ENCODE data around the gene NMRAL1.

Gene NMRAL1

DNA sequence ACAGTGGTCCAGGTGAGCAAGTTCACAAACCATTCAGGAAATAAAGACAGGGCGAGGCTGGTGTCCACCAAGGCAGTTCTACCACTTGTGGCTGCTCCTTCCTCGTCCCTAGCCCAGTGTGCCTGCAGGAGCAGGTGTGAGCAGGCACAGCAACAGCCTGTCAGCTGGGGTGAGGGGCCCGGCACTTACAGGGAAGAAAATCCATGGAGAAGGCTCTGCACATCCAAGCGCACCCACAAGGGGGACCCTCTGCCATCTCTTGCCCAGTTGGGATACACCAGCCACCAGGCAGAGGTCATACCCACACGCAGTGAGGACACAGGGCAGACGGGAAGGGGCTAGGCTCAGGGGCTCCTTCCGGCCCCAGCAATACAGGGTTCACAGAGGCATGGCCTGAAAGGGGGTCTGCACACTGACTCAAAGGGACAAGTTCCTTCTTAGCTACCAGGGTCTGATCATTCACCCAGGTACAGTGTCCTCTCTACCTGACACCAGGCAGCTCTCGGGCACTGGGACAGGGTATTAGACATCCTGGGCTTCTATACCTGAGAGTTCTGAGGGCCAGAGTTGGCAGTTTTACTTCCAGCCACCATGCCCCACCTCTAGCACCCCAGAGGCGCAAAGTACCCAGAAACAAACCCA is 37.1 kb upstream of the NMRAL1 start (continued):
- no peak for TF ChIP-seq ZFP30 (CRISPR knock-in tag; IDR thresholded peaks at IDR 0.05)

DNA sequence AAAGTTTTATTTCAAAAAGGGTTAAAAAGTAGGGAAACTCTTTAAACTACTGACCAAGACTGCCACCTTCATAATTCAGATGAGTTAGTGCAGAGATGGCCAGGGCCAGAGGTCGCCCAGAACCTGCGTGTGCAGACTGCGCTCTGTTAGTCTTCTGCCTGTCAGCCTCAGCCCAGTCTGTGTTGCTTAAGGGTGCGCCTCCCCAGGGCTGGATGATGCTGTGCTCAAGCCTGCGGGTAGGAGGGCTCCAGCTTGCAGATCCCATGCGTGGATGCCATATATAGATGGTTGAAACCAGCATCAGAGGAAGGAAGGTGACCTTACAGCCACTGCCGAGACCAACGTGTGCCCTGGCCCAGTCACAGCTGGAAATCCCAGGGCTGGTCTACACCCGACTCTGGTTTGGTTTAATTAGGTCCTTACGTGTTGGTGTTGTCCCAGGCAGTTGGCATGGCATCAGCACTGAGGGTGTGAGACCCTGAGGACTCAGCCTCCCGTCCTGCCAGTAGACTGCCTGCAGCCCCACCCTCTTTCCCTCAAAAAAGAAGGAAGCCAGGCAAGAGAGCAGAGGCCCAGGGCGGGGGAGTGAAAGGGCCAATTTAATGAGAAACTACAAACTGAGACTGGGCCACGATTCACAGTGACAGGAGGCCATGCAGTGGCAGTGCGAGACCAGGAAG is 36.5 kb upstream of the NMRAL1 start:
- TF ChIP-seq OSR1 (CRISPR knock-in tag; IDR thresholded peaks at IDR 0.05) (no peak), TCF4 (CRISPR knock-in tag; IDR thresholded peaks at IDR 0.05; ENCODE audit: borderline replicate concordance) (no peak), PPARA (CRISPR knock-in tag; IDR thresholded peaks at IDR 0.05; ENCODE audit: borderline replicate concordance) (no peak)
- ATAC-seq: no peak

DNA sequence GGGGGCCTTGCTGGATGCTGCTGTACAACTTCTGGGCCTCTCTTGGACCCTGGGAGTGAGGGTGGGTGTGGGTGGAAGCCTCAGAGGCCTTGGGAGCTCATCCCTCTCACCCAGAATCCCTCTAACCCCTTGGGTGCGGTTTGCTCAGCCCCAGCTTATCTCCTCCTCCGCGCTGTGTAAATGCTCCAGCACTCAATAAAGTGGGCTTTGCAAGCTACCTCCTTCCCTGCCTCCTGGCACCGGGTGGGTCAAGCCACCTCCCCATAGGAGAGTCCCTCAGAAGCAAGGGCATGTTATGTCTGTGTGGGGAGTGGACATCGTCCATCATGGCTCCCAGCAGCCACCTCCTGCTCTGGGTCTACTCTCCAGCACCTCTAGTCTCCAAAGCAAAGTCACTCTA is 35.7 kb upstream of the NMRAL1 start:
- TF ChIP-seq CSDC2 (CRISPR knock-in tag; IDR thresholded peaks at IDR 0.05): no peak
- no peak for TF ChIP-seq PPARA (CRISPR knock-in tag; IDR thresholded peaks at IDR 0.05; ENCODE audit: borderline replicate concordance)
- TF ChIP-seq ESRRG (CRISPR knock-in tag; IDR thresholded peaks at IDR 0.05): no peak
- TF ChIP-seq TOX (CRISPR knock-in tag; IDR thresholded peaks at IDR 0.05; ENCODE audit: borderline replicate concordance): no peak
- no peak for TF ChIP-seq ZFP3 (CRISPR knock-in tag; IDR thresholded peaks at IDR 0.05)
- TF ChIP-seq, protein P1, sequence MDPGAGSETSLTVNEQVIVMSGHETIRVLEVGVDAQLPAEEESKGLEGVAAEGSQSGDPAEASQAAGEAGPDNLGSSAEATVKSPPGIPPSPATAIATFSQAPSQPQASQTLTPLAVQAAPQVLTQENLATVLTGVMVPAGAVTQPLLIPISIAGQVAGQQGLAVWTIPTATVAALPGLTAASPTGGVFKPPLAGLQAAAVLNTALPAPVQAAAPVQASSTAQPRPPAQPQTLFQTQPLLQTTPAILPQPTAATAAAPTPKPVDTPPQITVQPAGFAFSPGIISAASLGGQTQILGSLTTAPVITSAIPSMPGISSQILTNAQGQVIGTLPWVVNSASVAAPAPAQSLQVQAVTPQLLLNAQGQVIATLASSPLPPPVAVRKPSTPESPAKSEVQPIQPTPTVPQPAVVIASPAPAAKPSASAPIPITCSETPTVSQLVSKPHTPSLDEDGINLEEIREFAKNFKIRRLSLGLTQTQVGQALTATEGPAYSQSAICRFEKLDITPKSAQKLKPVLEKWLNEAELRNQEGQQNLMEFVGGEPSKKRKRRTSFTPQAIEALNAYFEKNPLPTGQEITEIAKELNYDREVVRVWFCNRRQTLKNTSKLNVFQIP (CRISPR knock-in tag; IDR thresholded peaks at IDR 0.05; ENCODE audit: borderline replicate concordance, low read depth): no peak
- no peak for TF ChIP-seq SNAI2 (CRISPR knock-in tag; IDR thresholded peaks at IDR 0.05)
- no peak for TF ChIP-seq GLIS3 (CRISPR knock-in tag; IDR thresholded peaks at IDR 0.05)
- TF ChIP-seq, protein P2, sequence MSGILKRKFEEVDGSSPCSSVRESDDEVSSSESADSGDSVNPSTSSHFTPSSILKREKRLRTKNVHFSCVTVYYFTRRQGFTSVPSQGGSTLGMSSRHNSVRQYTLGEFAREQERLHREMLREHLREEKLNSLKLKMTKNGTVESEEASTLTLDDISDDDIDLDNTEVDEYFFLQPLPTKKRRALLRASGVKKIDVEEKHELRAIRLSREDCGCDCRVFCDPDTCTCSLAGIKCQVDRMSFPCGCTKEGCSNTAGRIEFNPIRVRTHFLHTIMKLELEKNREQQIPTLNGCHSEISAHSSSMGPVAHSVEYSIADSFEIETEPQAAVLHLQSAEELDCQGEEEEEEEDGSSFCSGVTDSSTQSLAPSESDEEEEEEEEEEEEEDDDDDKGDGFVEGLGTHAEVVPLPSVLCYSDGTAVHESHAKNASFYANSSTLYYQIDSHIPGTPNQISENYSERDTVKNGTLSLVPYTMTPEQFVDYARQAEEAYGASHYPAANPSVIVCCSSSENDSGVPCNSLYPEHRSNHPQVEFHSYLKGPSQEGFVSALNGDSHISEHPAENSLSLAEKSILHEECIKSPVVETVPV (CRISPR knock-in tag; IDR thresholded peaks at IDR 0.05): no peak
- TF ChIP-seq, protein P3, sequence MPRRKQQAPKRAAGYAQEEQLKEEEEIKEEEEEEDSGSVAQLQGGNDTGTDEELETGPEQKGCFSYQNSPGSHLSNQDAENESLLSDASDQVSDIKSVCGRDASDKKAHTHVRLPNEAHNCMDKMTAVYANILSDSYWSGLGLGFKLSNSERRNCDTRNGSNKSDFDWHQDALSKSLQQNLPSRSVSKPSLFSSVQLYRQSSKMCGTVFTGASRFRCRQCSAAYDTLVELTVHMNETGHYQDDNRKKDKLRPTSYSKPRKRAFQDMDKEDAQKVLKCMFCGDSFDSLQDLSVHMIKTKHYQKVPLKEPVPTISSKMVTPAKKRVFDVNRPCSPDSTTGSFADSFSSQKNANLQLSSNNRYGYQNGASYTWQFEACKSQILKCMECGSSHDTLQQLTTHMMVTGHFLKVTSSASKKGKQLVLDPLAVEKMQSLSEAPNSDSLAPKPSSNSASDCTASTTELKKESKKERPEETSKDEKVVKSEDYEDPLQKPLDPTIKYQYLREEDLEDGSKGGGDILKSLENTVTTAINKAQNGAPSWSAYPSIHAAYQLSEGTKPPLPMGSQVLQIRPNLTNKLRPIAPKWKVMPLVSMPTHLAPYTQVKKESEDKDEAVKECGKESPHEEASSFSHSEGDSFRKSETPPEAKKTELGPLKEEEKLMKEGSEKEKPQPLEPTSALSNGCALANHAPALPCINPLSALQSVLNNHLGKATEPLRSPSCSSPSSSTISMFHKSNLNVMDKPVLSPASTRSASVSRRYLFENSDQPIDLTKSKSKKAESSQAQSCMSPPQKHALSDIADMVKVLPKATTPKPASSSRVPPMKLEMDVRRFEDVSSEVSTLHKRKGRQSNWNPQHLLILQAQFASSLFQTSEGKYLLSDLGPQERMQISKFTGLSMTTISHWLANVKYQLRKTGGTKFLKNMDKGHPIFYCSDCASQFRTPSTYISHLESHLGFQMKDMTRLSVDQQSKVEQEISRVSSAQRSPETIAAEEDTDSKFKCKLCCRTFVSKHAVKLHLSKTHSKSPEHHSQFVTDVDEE (CRISPR knock-in tag; IDR thresholded peaks at IDR 0.05): no peak
- TF ChIP-seq ZC3H10 (CRISPR knock-in tag; IDR thresholded peaks at IDR 0.05): no peak
- no peak for TF ChIP-seq ZNF70 (CRISPR knock-in tag; IDR thresholded peaks at IDR 0.05)
- TF ChIP-seq ARNTL (CRISPR knock-in tag; IDR thresholded peaks at IDR 0.05; ENCODE audit: borderline replicate concordance, low read depth): no peak
- TF ChIP-seq, protein P4, sequence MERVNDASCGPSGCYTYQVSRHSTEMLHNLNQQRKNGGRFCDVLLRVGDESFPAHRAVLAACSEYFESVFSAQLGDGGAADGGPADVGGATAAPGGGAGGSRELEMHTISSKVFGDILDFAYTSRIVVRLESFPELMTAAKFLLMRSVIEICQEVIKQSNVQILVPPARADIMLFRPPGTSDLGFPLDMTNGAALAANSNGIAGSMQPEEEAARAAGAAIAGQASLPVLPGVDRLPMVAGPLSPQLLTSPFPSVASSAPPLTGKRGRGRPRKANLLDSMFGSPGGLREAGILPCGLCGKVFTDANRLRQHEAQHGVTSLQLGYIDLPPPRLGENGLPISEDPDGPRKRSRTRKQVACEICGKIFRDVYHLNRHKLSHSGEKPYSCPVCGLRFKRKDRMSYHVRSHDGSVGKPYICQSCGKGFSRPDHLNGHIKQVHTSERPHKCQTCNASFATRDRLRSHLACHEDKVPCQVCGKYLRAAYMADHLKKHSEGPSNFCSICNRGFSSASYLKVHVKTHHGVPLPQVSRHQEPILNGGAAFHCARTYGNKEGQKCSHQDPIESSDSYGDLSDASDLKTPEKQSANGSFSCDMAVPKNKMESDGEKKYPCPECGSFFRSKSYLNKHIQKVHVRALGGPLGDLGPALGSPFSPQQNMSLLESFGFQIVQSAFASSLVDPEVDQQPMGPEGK (CRISPR knock-in tag; IDR thresholded peaks at IDR 0.05; ENCODE audit: borderline replicate concordance): no peak
- no peak for TF ChIP-seq OSR1 (CRISPR knock-in tag; IDR thresholded peaks at IDR 0.05)
- TF ChIP-seq ZFP30 (CRISPR knock-in tag; IDR thresholded peaks at IDR 0.05): no peak
- no peak for ATAC-seq

DNA sequence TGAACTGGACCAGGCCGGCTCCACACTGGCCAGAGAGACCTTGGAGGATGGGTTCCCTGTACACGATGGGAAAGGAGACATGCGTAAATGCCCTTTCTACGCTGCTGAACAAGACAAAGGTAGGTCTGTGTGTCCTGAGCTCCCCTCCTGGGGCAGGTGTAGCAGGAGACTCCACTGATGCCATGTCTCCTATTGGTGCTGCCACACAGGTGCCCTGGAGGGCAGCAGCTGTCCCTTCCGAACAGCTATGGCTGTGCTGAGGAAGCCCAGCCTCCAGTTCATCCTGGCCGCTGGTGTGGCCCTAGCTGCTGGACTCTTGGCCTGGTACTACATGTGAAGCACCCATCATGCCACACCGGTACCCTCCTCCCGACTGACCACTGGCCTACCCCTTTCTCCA is 35.0 kb upstream of the NMRAL1 start:
- ATAC-seq: no peak
- TF ChIP-seq BACH2 (CRISPR knock-in tag; IDR thresholded peaks at IDR 0.05; ENCODE audit: borderline replicate concordance): no peak
- TF ChIP-seq GLIS3 (CRISPR knock-in tag; IDR thresholded peaks at IDR 0.05): no peak
- TF ChIP-seq ESRRG (CRISPR knock-in tag; IDR thresholded peaks at IDR 0.05): no peak
- TF ChIP-seq ZFP30 (CRISPR knock-in tag; IDR thresholded peaks at IDR 0.05): no peak
- TF ChIP-seq, protein P3 (CRISPR knock-in tag; IDR thresholded peaks at IDR 0.05): no peak
